Nephron progenitor cell (in vitro differentiated cells): Measurements from ENCODE around the gene MYO7A.

Experiments used
- DNase-seq: peaks from one replicate; pipeline ENCODE4 v3.0.0; 2021
- H3K27ac Mint-ChIP-seq: 2 replicates; pipeline ENCODE4 v1.8.0; 2021; ENCODE audit warnings: mild to moderate bottlenecking, moderate library complexity, mixed read lengths
- H3K27me3 Mint-ChIP-seq: 2 replicates; pipeline ENCODE4 v1.8.0; 2021; ENCODE audit warnings: mild to moderate bottlenecking, low read depth, mixed read lengths; ENCODE audit not compliant: poor library complexity
- H3K36me3 Mint-ChIP-seq: 2 replicates; pipeline ENCODE4 v1.8.0; 2021; ENCODE audit warnings: low read depth, mixed read lengths
- H3K4me1 Mint-ChIP-seq: 2 replicates; pipeline ENCODE4 v1.8.0; 2021; ENCODE audit warnings: mixed read lengths
- H3K4me3 Mint-ChIP-seq: 2 replicates; pipeline ENCODE4 v1.8.0; 2021; ENCODE audit warnings: mild to moderate bottlenecking, moderate library complexity, mixed read lengths
- H3K9me3 Mint-ChIP-seq: 2 replicates; pipeline ENCODE4 v1.8.0; 2021; ENCODE audit warnings: mild to moderate bottlenecking, moderate library complexity, mixed read lengths
- TF ChIP-seq, protein P1 (sequence below): fragments of 200-600 bp; sonication (generic); IDR thresholded peaks from 2 replicates; pipeline ENCODE4 v1.5.0; 2021; ENCODE audit warnings: antibody characterized with exemption

Gene MYO7A

DNA sequence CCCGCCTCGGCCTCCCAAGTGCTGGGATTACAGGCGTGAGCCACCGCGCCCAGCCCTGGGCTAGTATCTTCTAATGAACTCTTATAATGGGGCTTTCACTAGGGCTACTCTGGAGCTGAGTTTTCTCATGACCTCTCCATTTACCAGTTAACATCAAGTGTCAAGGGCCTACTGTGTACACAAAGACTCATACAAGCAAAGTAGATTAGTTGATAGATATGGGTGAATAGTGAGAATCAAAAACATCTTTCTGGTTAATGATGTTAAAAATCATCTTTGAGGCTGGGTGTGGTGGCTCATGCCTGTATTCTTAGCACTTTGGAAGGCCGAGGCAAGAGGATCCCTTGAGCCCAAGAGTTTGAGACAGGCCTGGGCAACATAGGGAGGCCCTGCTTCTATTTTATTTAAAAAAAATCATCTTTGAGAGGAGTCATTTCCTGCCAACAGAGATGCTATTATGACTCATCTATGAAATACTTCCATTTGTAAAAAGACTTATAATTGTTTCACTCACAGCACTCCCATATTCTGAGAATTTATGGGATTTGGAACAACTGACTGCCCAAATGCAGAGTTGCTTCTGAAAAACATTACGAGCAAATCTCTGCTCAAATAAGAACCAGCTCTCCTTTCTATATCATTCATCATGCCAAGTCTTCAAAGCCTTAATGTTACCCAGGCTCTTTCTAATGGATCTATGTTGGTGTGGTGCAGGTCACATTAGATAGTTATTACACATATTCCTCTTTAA, 116.4 kb downstream of the MYO7A start:
- Mint-ChIP-seq H3K36me3 (no peaks in the 10 kb centered on the region), H3K4me1 (no peaks in the 10 kb centered on the region), H3K27ac (no peak overlapping the region), H3K27me3 (no peaks in the 10 kb centered on the region), H3K9me3 (peaks cover 13% of the 10 kb centered on the region), H3K4me3 (no peak overlapping the region)
- DNase-seq: no peak
- TF ChIP-seq, protein P1, sequence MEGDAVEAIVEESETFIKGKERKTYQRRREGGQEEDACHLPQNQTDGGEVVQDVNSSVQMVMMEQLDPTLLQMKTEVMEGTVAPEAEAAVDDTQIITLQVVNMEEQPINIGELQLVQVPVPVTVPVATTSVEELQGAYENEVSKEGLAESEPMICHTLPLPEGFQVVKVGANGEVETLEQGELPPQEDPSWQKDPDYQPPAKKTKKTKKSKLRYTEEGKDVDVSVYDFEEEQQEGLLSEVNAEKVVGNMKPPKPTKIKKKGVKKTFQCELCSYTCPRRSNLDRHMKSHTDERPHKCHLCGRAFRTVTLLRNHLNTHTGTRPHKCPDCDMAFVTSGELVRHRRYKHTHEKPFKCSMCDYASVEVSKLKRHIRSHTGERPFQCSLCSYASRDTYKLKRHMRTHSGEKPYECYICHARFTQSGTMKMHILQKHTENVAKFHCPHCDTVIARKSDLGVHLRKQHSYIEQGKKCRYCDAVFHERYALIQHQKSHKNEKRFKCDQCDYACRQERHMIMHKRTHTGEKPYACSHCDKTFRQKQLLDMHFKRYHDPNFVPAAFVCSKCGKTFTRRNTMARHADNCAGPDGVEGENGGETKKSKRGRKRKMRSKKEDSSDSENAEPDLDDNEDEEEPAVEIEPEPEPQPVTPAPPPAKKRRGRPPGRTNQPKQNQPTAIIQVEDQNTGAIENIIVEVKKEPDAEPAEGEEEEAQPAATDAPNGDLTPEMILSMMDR: no peak

DNA sequence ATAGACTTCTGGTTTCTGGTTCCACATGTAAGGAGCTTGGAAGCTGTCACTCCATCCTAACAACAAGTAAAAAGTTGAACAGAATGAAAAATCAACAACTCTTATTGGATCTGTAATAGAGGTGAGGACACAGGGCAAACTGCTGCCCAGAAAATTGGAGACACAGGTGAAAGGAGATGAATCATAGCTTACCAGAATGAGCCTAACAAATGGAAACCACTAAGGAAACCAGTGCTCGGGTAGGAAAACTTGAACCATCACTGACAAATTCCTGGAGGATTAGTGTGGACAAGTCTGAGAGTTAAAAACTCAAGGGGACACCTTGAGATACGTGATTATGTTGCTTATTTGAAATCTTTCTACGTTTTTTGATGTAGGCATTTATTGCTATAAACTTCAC, 121.4 kb downstream of the MYO7A start:
- Mint-ChIP-seq H3K36me3 (no peaks in the 10 kb centered on the region), H3K27ac (no peak overlapping the region), H3K4me1 (no peaks in the 10 kb centered on the region), H3K9me3 (peaks cover 15% of the 10 kb centered on the region), H3K27me3 (peaks cover 3% of the 10 kb centered on the region), H3K4me3 (no peak overlapping the region)
- TF ChIP-seq, protein P1: no peak
- no peak for DNase-seq

DNA sequence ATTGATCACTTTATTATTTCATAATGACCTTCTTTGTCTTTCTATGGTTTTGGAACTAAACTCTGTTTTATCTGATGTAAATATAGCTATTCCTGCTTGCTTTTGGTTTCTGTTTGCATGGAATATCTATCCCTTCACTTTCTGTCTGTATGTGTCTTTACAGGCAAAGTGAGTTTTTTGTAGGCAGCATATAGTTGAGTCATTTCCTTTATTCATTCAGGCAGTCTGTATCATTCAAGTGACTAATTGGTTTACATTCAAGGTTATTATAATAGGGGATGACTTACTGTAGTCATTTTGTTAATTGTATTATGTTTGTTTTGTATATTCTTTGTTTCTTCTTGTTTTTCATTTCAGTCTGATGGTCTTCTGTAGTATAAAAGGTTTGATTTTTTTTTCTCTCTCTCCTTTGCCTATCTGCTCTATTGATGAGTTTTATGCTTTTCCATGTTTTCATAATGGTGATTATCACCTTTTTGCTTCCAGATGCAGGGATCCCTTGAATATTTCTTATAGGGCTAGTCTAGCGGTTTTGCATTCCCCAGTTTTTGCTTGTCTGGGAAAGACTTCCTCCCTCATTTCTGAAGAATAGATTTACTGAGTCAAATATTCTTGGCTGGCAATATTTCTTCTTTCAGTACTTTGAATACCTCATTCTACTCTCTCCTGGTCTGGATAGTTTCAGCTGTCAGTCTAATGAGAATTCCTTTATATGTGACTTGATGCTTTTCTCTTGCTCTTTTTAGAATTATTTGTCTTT, 123.0 kb downstream of the MYO7A start:
- no peak overlapping the region for H3K4me3 Mint-ChIP-seq
- H3K36me3 Mint-ChIP-seq: no peaks in the 10 kb centered on the region
- H3K27me3 Mint-ChIP-seq: peaks cover 3% of the 10 kb centered on the region
- peaks cover 15% of the 10 kb centered on the region for H3K9me3 Mint-ChIP-seq
- H3K4me1 Mint-ChIP-seq: no peaks in the 10 kb centered on the region
- no peak overlapping the region for H3K27ac Mint-ChIP-seq
- TF ChIP-seq, protein P1: no peak
- no peak for DNase-seq

DNA sequence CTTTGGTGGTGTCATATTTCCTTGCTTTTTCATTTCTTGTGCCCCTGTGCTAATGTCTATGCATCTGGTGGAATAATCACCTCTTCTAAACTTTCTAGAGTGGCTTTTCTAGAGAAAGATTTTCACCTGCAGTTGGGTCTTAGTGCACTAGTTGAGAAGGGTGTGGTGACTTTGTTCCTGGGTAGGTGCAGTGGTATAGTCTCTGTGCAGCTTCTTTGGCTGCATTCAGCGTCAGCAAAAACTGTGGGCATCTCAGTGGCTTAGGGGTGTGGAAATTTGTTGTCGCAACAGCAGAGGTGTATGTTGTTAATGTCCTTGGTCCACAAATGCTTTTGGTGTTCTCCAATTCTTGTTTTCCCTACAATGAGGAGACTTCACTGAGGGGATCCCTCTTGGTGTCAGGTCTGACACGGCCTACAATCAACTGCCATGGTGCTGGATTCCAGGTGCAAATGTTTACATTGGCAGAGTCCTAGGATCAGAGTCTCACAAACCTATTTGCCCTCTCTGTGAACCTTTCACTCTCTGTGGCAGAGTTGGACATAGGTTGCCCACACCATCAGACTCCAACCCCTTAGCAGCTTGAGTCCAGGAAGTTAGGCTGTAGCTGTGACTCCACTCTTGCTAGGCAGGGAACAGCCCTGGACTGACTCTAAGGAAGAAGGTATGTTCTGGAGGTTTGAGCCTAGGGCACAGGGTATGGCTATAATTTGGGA, 124.7 kb downstream of the MYO7A start:
- TF ChIP-seq, protein P1: no peak

DNA sequence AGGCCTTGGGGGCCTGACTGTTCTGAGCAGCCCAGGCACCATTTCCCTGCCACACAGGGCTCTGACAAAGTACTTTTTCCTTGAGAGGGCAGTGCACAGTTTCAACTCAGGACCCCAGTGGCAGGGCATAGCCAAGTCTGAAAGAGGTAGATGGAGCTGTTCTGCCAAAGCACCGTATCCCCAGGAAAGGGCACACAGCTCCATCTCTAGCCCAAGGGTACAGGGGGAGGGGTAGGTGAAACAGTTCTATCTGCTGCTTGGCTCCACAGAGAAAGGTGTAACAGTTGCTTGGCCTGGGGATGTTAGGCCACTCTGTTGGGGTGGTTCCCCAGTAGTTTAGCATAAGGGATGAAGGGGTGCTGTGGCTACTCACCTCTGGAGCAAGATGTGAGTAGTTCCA, 125.6 kb downstream of the MYO7A start:
- Mint-ChIP-seq H3K36me3 (no peaks in the 10 kb centered on the region), H3K9me3 (peaks cover 15% of the 10 kb centered on the region)
- DNase-seq: no peak

More for the DNA sequence above, 124.7 kb downstream of the MYO7A start:
- Mint-ChIP-seq H3K9me3 (peaks cover 15% of the 10 kb centered on the region), H3K36me3 (no peaks in the 10 kb centered on the region), H3K4me1 (no peaks in the 10 kb centered on the region), H3K4me3 (no peak overlapping the region), H3K27ac (no peak overlapping the region), H3K27me3 (peaks cover 3% of the 10 kb centered on the region)
- DNase-seq: no peak

More for the DNA sequence above, 125.6 kb downstream of the MYO7A start:
- peaks cover 3% of the 10 kb centered on the region for H3K27me3 Mint-ChIP-seq
- TF ChIP-seq, protein P1: no peak
- no peak overlapping the region for H3K27ac Mint-ChIP-seq
- H3K4me3 Mint-ChIP-seq: no peak overlapping the region
- no peaks in the 10 kb centered on the region for H3K4me1 Mint-ChIP-seq
